Neutrophil (primary cell): ENCODE data around the gene UBE2R2.
A peak's percentile ranks its signal among the peaks of the same experiment; 100 is the strongest.

Source experiments
- H3K27ac ChIP-seq: fragments of 200-600 bp; sonication (generic); 2 replicates; pipeline ENCODE4 v1.5.1; 2016; ENCODE audit warnings: mild to moderate bottlenecking, moderate library complexity
- H3K27me3 ChIP-seq: fragments of 200-600 bp; sonication (generic); 2 replicates; pipeline ENCODE4 v1.6.0; 2016; ENCODE audit warnings: mild to moderate bottlenecking
- H3K36me3 ChIP-seq: fragments of 200-600 bp; sonication (generic); 2 replicates; pipeline ENCODE4 v1.5.1; 2017
- H3K4me1 ChIP-seq, 2 experiments: fragments of 200-600 bp in 1 of 2; sonication (generic) in 1 of 2; 1 replicate in 1 of 2; 2 replicates in 1 of 2; pipeline versions ENCODE4 v1.5.1 to v1.6.1; 2013 to 2016; ENCODE audit warnings: low read depth in 1 of 2, low read length in 1 of 2, mild to moderate bottlenecking in 1 of 2, moderate library complexity in 1 of 2; ENCODE audit not compliant: control insufficient read depth in 1 of 2, insufficient read depth in 1 of 2
- H3K4me3 ChIP-seq, 2 experiments: fragments of 200-600 bp in 1 of 2; sonication (generic) in 1 of 2; 1 replicate in 1 of 2; 2 replicates in 1 of 2; pipeline ENCODE4 v1.5.1; 2013 to 2016; ENCODE audit warnings: low read depth in 1 of 2, low read length in 1 of 2, mild to moderate bottlenecking in 1 of 2, moderate library complexity in 1 of 2
- H3K9me3 ChIP-seq: fragments of 200-600 bp; sonication (generic); 2 replicates; pipeline ENCODE4 v1.5.1; 2016
- TF ChIP-seq, protein P1 (sequence below): fragments of 200-600 bp; sonication (generic); IDR thresholded peaks from 2 replicates; pipeline ENCODE4 v1.5.1; 2016; ENCODE audit warnings: antibody characterized with exemption

UBE2R2 gene

DNA sequence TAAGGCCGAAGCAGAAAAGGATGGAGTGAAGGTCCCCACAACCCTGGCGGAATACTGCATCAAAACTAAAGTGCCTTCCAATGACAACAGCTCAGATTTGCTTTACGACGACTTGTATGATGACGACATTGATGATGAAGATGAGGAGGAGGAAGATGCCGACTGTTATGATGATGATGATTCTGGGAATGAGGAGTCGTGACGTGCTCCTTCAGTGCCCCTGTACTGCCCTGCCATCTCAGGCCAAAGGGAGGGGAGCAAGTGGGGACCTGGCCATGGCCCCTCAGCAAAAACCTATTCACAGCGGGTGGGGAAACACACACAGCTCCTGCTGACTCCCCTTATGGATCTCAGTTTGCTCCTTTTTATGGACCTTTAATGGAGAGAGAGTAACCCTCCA, 100.1 kb downstream of the UBE2R2 start:
- no peaks in the 10 kb centered on the region for H3K4me1 ChIP-seq
- TF ChIP-seq, protein P1, sequence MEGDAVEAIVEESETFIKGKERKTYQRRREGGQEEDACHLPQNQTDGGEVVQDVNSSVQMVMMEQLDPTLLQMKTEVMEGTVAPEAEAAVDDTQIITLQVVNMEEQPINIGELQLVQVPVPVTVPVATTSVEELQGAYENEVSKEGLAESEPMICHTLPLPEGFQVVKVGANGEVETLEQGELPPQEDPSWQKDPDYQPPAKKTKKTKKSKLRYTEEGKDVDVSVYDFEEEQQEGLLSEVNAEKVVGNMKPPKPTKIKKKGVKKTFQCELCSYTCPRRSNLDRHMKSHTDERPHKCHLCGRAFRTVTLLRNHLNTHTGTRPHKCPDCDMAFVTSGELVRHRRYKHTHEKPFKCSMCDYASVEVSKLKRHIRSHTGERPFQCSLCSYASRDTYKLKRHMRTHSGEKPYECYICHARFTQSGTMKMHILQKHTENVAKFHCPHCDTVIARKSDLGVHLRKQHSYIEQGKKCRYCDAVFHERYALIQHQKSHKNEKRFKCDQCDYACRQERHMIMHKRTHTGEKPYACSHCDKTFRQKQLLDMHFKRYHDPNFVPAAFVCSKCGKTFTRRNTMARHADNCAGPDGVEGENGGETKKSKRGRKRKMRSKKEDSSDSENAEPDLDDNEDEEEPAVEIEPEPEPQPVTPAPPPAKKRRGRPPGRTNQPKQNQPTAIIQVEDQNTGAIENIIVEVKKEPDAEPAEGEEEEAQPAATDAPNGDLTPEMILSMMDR: no peak
- no peaks in the 10 kb centered on the region for H3K27me3 ChIP-seq
- no peak overlapping the region for H3K27ac ChIP-seq
- H3K36me3 ChIP-seq: peaks cover 85% of the 10 kb centered on the region
- no peak overlapping the region for H3K4me3 ChIP-seq
- no peaks in the 10 kb centered on the region for H3K9me3 ChIP-seq

DNA sequence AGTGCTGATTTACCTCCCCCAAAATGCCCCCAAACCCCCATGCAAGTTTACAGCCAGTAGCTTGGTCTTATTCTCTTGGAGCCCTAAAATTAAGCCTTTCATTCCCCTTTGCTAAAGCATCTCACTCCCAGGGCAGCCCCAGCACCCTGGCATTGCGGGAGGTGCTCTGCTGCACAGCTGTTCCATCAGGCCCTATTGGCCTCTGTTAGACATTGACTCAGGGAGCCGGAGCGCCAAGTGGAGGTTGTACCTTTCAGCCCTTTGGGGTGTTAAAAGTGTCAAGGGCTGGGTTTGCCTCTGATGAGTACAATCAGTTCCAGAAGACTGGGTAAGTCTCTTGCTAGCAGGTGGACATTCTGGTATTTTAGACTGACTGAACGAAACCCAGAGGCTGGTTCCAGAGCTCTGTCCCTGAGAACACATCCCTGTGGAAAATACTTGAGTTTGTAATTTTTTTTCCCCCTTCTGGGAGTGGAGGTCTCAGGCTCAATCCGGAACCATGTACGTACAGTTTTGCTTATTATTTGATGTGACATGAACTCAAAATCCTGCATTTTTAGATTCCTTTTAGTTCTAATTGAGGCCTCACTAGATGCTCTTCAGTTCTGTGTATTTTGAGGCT, 102.4 kb downstream of the UBE2R2 start:
- Histone ChIP-seq H3K27me3 (no peaks in the 10 kb centered on the region), H3K9me3 (no peaks in the 10 kb centered on the region), H3K4me1 (no peaks in the 10 kb centered on the region), H3K4me3 (no peak overlapping the region), H3K36me3 (peaks cover 85% of the 10 kb centered on the region), H3K27ac (peak overlapping the region; percentile 19)
- TF ChIP-seq, protein P1: no peak

DNA sequence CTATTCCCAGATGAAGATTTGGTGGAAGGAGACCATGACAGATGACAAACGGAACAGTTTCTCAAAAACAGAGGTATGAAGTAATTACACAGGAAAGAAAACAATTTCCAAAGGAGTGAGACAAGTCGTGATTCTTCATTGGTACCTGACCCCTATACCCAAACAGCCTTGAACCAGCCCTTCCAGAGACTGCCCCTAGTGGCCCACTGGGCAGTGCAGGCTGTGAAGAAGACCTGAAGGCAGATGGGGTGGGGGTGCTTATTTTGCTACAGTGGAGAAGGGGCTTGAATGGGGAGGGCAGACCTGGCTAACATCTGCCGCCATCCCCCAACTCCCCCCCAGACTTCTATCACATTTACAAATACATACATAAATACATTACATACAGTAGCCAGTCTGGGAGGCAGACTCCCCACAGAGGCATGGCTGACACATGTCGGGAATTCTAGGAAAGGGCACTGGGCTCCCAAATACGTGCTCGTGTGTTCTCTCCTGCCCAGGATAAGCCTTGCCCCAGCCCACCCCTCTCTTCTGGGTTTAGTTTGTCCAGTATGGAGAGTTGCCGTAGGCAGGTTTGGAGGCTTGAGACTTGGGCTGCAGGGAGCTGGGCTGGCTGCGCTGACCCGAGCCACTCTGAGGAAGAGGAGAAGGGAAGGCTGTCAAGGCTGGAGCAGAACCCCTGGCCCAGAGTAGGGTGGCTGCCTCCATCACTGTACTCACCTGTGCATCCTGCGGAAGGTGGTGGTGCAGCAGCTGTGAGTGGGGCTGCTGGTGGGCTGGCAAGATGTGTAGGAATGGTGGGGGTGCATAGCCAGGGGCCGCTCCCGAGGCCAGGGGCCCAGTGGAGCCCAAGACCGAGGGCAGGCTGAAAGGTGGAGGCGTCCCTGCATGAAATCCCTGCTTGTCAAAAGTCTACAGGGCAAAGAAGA, 105.3 kb downstream of the UBE2R2 start:
- H3K9me3 ChIP-seq: no peaks in the 10 kb centered on the region
- H3K36me3 ChIP-seq: peaks cover 91% of the 10 kb centered on the region
- no peaks in the 10 kb centered on the region for H3K27me3 ChIP-seq
- no peak overlapping the region for H3K27ac ChIP-seq
- H3K4me3 ChIP-seq: no peak overlapping the region
- TF ChIP-seq, protein P1: no peak
- no peaks in the 10 kb centered on the region for H3K4me1 ChIP-seq

DNA sequence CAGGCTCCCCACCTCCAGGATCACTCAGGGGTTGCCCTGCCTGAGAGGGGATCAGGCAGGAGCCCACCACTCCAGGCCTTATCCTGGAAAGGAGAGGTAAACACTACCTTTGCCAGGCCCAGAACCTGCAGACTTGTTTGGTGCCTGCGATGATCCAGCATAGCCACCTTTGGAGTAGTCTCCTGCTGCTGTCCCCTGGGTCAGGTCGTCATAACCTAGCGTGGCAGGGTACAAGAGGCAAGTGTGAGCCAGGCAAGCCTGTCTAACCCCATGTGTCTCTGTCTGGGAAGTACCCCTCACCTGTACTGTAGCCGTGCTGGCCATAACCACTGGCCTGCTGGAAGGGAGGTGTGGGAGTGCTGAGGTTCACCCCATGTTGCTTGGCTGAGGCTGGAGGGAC, 106.1 kb downstream of the UBE2R2 start:
- Histone ChIP-seq H3K36me3 (peaks cover 91% of the 10 kb centered on the region), H3K4me1 (no peaks in the 10 kb centered on the region), H3K27ac (no peak overlapping the region), H3K27me3 (no peaks in the 10 kb centered on the region), H3K4me3 (no peak overlapping the region), H3K9me3 (no peaks in the 10 kb centered on the region)
- TF ChIP-seq, protein P1: no peak

DNA sequence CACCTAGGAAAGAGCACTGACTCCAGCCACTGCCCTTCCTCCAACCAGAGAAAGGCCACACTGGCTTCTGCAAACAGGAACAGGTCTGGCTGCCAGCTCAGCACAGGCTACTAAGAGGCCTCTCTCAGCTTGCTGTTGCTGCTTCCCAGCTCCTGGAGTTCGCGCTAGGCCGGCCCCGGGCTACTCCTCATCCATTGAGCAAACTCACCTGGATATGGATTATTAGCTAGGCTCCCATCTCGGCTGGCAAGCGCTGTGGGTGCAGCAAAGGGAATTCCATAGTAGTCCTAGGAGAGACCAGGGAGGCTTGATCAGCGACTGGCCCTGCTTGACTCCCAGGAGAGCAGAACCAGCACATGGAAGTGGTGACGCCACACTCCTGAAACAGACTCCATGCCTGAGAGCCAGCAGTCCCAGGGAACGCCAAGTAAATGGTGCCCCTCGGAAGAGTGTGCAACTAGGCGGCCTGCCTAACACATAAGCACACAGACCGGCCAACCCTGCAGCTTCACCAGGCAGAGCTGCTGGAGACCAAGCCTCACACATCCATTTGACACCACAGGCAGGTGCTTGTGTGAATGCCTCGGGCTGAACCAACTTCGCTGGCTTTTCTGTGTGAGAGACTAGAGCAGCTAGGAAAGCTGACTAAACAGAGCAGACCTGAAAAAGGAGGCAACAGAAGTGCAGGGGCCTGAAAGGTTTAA, 107.2 kb downstream of the UBE2R2 start:
- Histone ChIP-seq H3K9me3 (no peaks in the 10 kb centered on the region), H3K4me1 (no peaks in the 10 kb centered on the region), H3K27ac (no peak overlapping the region), H3K36me3 (peaks cover 91% of the 10 kb centered on the region), H3K4me3 (no peak overlapping the region), H3K27me3 (no peaks in the 10 kb centered on the region)
- TF ChIP-seq, protein P1: no peak
